A673 (cell line): ENCODE measurements around the gene TTC24. TPM values are rescaled to one million over a fixed set of nuclear protein-coding genes. Genes with fewer than 3 reads are reported as not detected.

ENCODE experiments used
- BruUV-seq: library from RNA; stranded (reverse); fragments of 400-500 nt; replicated peaks from 2 replicates; lab custom pipeline; 2021; lab: Mats Ljungman, UMichigan
- CTCF ChIA-PET: fragments of 300-600 bp; sonication (Branson Sonifier 250); formaldehyde crosslinking; loops from one replicate; lab custom pipeline; 2022; ENCODE audit warnings: antibody characterized with exemption; lab: Charles Lee
- POLR2A ChIA-PET: fragments of 300-600 bp; sonication (Branson Sonifier 250); formaldehyde crosslinking; loops from one replicate; lab custom pipeline; 2022; ENCODE audit warnings: antibody characterized with exemption; ENCODE audit not compliant: low non-redundant PET; lab: Charles Lee
- DNase-seq: peaks from one replicate; pipeline ENCODE4 v3.0.0-alpha.2; 2015; ENCODE audit warnings: low spot score
- H3K27ac ChIP-seq: fragments of 200-600 bp; sonication (generic); 2 replicates; pipeline ENCODE4 v1.5.1; 2016; ENCODE audit warnings: mixed run types, low read depth, mild to moderate bottlenecking, mixed read lengths, antibody characterized with exemption, low read length; ENCODE audit not compliant: poor library complexity, severe bottlenecking
- H3K27me3 ChIP-seq: fragments of 200-600 bp; sonication (generic); replicated peaks from 2 replicates; pipeline ENCODE4 v1.6.1; 2017; ENCODE audit warnings: mixed run types, low read depth, mild to moderate bottlenecking, mixed read lengths, antibody characterized with exemption, low read length; ENCODE audit not compliant: insufficient read depth, poor library complexity
- H3K36me3 ChIP-seq: fragments of 200-600 bp; sonication (generic); 2 replicates; pipeline ENCODE4 v1.6.1; 2016; ENCODE audit warnings: mixed run types, mild to moderate bottlenecking, mixed read lengths, antibody characterized with exemption, low read length; ENCODE audit not compliant: insufficient read depth, poor library complexity, severe bottlenecking
- H3K4me1 ChIP-seq: fragments of 200-600 bp; sonication (generic); 2 replicates; pipeline ENCODE4 v1.6.1; 2017; ENCODE audit warnings: mixed run types, mild to moderate bottlenecking, mixed read lengths, antibody characterized with exemption, low read length; ENCODE audit not compliant: insufficient read depth, poor library complexity, severe bottlenecking
- H3K4me3 ChIP-seq: fragments of 200-600 bp; sonication (generic); 2 replicates; pipeline ENCODE4 v1.5.1; 2016; ENCODE audit warnings: low read depth, mixed run types, mild to moderate bottlenecking, mixed read lengths, low read length; ENCODE audit not compliant: poor library complexity, severe bottlenecking
- H3K9me3 ChIP-seq: fragments of 200-600 bp; sonication (generic); 2 replicates; pipeline ENCODE4 v1.6.1; 2016; ENCODE audit warnings: mixed run types, low read depth, mild to moderate bottlenecking, mixed read lengths, antibody characterized with exemption, low read length; ENCODE audit not compliant: poor library complexity, severe bottlenecking
- EZH2 ChIP-seq: fragments of 200-600 bp; sonication (generic); IDR thresholded peaks from 2 replicates; pipeline ENCODE4 v1.6.1; 2017; ENCODE audit warnings: borderline replicate concordance, low read depth, mild to moderate bottlenecking, mixed read lengths, antibody characterized with exemption, low read length; ENCODE audit not compliant: poor library complexity, severe bottlenecking
- intact Hi-C: fragments of 100-400 bp; cut with micrococcal nuclease; formaldehyde crosslinking; loops from one replicate; pipeline ENCODE4 v1.10.0; 2022; ENCODE audit not compliant: unreplicated experiment
- total RNA-seq: library from RNA; stranded (reverse); gene quantifications from 2 replicates; pipeline ENCODE4 v1.2.3, GENCODE V29; 2021
- TF ChIP-seq, protein P1 (sequence below): fragments of 300-800, 200-600 bp; sonication (generic); conservative IDR thresholded peaks from 2 replicates; pipeline ENCODE4 v1.5.1; 2017; ENCODE audit warnings: low read depth, mild to moderate bottlenecking, antibody characterized with exemption, low read length, moderate library complexity, mixed read lengths

TTC24 gene
- total RNA-seq, 1 experiment from 2014 or later: not detected

DNA sequence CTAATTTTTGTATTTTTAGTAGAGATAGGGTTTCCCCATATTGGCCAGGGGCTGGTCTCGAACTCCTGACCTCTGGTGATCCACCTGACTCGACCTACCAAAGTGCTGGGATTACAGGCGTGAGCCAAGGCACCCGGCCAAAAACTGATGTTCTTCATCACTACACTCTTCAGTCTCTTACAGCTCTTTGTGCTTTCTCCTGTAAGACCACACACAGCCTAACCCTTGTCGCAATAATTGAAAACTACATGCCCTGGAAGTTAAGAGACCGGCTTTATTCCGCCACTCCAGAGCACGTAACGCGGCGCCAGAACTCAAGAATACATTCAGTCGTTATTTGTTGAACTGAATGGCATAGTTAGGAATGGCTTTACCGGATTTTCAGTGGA, 21.2 kb downstream of the TTC24 start:
- POLR2A ChIA-PET: no interaction called here
- intact Hi-C loops: no loop called here
- Histone ChIP-seq H3K4me3 (peak overlapping the region; percentile 64), H3K36me3 (peaks cover 34% of the 10 kb centered on the region), H3K27ac (peak overlapping the region; percentile 80), H3K27me3 (no peaks in the 10 kb centered on the region), H3K9me3 (no peaks in the 10 kb centered on the region), H3K4me1 (peaks cover 9% of the 10 kb centered on the region)
- TF ChIP-seq EZH2: no peak
- TF ChIP-seq, protein P1, sequence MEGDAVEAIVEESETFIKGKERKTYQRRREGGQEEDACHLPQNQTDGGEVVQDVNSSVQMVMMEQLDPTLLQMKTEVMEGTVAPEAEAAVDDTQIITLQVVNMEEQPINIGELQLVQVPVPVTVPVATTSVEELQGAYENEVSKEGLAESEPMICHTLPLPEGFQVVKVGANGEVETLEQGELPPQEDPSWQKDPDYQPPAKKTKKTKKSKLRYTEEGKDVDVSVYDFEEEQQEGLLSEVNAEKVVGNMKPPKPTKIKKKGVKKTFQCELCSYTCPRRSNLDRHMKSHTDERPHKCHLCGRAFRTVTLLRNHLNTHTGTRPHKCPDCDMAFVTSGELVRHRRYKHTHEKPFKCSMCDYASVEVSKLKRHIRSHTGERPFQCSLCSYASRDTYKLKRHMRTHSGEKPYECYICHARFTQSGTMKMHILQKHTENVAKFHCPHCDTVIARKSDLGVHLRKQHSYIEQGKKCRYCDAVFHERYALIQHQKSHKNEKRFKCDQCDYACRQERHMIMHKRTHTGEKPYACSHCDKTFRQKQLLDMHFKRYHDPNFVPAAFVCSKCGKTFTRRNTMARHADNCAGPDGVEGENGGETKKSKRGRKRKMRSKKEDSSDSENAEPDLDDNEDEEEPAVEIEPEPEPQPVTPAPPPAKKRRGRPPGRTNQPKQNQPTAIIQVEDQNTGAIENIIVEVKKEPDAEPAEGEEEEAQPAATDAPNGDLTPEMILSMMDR: no peak
- TSS peak; percentile 58 for BruUV-seq
- CTCF ChIA-PET: interaction anchor here (2.0 kb wide), 1 partner anchor 9 kb away, joined by 9 read pairs; the partner anchor contains the start of gene NAXE
- DNase-seq: no peak

DNA sequence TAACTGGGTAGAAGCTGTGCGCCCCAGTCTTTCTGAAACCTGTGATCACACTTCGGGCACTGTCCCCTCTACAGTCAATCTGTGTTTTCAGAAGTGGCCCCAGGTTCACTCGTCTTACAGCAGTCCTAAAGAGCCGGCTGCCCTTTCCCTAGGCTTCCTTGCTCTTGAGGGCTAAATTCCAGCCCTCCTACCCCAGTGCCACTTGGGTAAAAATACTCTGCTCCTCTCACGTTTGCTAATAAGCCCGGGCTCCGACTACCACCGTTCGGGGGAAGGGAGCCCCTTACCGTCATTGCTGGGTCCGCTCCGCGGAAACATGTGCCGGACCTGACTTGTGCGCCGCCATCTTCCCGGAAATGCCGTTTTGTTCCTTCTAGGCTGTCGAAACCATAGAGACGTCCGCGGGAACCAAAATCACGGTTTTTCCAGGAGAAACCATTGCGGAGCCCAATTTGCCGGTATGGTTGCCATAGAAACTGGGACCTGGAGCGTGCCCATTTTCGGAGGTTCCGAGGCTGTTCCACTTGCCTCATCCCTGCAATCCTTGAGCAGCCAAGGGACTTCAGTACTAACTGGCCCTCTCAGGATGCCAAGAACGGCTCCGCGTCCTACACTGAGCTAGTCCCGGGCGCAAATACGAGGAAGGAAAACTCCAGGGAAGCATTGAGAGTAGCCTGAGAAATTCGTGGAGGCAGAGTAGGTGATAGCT, 21.8 kb downstream of the TTC24 start, which contains the start of gene GPATCH4:
Gene GPATCH4 (minus strand): TSS at position 358 of the 709 bp plus-strand sequence.
- intact Hi-C loops: no loop called here
- peaks cover 9% of the 10 kb centered on the region for H3K4me1 ChIP-seq
- TF ChIP-seq, protein P1: no peak
- TF ChIP-seq EZH2: no peak
- ChIA-PET POLR2A (interaction anchor here (0.6 kb wide), 1 partner anchor 74 kb away, joined by 7 read pairs; no protein-coding TSS in a partner anchor), CTCF (interaction anchor here (2.0 kb wide), 1 partner anchor 9 kb away, joined by 9 read pairs; the partner anchor contains the start of gene NAXE)
- H3K36me3 ChIP-seq: peaks cover 28% of the 10 kb centered on the region
- no peaks in the 10 kb centered on the region for H3K27me3 ChIP-seq
- H3K9me3 ChIP-seq: no peaks in the 10 kb centered on the region
- H3K27ac ChIP-seq: peak within 1 kb of the TSS; percentile 80
- no TSS peak for BruUV-seq
- DNase-seq: peak; percentile 95
- peak within 1 kb of the TSS; percentile 64 for H3K4me3 ChIP-seq

DNA sequence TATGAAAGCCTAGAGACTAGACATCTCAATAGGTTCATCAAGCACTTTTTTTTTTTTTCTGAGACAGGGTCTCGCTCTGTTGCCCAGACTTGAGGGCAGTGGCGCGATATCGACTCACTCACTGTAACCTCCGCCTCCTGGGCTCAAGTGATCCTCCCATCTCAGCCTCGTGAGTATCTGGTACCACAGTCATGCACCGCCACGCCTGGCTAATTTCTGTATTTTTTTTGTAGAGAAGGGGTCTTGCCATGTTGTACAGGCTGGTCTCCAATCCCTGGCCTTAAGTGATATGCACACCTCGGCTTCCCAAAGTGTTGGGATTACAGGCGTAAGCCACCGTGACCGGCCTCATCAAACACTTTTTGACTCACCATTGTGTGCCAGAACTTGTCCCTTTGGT, 22.4 kb downstream of the TTC24 start:
- CTCF ChIA-PET: interaction anchor here (0.7 to 2.0 kb wide), 2 partner anchors 10 to 259 kb away, joined by 3 to 9 read pairs; partner anchors contain the start of gene NAXE
- TF ChIP-seq, protein P1: no peak
- no peak for TF ChIP-seq EZH2
- H3K27ac ChIP-seq: peak overlapping the region; percentile 80
- intact Hi-C loops: no loop called here
- BruUV-seq: no TSS peak
- no peaks in the 10 kb centered on the region for H3K9me3 ChIP-seq
- peak overlapping the region; percentile 64 for H3K4me3 ChIP-seq
- peaks cover 22% of the 10 kb centered on the region for H3K36me3 ChIP-seq
- POLR2A ChIA-PET: no interaction called here
- H3K4me1 ChIP-seq: peaks cover 9% of the 10 kb centered on the region
- no peak for DNase-seq
- no peaks in the 10 kb centered on the region for H3K27me3 ChIP-seq
